K562 (cell line): Measurements from ENCODE around the gene FMN2. TPM values are rescaled to one million over a fixed set of nuclear protein-coding genes. Genes with fewer than 3 reads are reported as not detected.

ENCODE experiments used
- ATAC-seq: fragments of 200-7000 bp; cut with Tn5 transposase; 3 replicates; pipeline ENCODE4 v1.9.1; 2020; ENCODE audit warnings: moderate library complexity
- BruUV-seq: library from RNA; stranded (reverse); fragments of 400-500 nt; replicated peaks from 2 replicates; lab custom pipeline; 2021; lab: Mats Ljungman, UMichigan
- CTCF ChIA-PET: fragments of 300-600 bp; formaldehyde crosslinking; extraction: SDS; loops from one replicate; lab custom pipeline; 2021; ENCODE audit warnings: low intra/inter-chr PET ratio; lab: Yijun Ruan, JAX
- POLR2A ChIA-PET: fragments of 300-600, 350-650 bp; sonication (Branson Sonifier 250); formaldehyde crosslinking; extraction: SDS; loops from one replicate; lab custom pipeline; 2021; ENCODE audit warnings: antibody characterized with exemption, inconsistent platforms; lab: Yijun Ruan, JAX
- DNase-seq, 4 experiments: peaks; one replicate each; pipeline versions ENCODE4 v3.0.0 to v3.0.0-alpha.2; 2011 to 2018; ENCODE audit warnings: low spot score in 3 of 4, mixed read lengths in 3 of 4; ENCODE audit errors: extremely low read depth in 1 of 4
- FAIRE-seq: peaks from 2 replicates; lab custom pipeline; 2011; peaks lifted over from hg19 to GRCh38; lab: Jason Lieb, UNC
- H2AFZ ChIP-seq: 2 replicates; pipeline ENCODE4 v1.6.0; 2011; ENCODE audit warnings: low read depth, low read length, control low read depth, inconsistent platforms
- H3K27ac ChIP-seq: fragments of 200-600 bp; 3 replicates; pipeline ENCODE4 v1.8.0; 2011; ENCODE audit warnings: low read depth, mild to moderate bottlenecking, control low read depth, inconsistent platforms, low read length, moderate library complexity, mixed read lengths; ENCODE audit errors: extremely low read depth
- H3K27me3 ChIP-seq, 2 experiments: fragments of 300-600 bp in 1 of 2; 2 replicates in 1 of 2; 3 replicates in 1 of 2; pipeline versions ENCODE4 v1.6.0 to v1.8.0; 2011; ENCODE audit warnings: inconsistent platforms in 2 of 2, low read length in 2 of 2, mild to moderate bottlenecking in 1 of 2, mixed read lengths in 1 of 2, moderate library complexity in 1 of 2; ENCODE audit not compliant: control insufficient read depth in 2 of 2, insufficient read depth in 2 of 2
- H3K36me3 ChIP-seq: fragments of 300-600 bp; 3 replicates; pipeline ENCODE4 v1.8.0; 2011; ENCODE audit warnings: mild to moderate bottlenecking, low read length, inconsistent platforms; ENCODE audit not compliant: control insufficient read depth, insufficient read depth
- H3K4me1 ChIP-seq, 2 experiments: fragments of 200-600 bp in 1 of 2; replicated peaks in 1 of 2; 2 replicates in 1 of 2; 3 replicates in 1 of 2; pipeline versions ENCODE4 v1.5.1 to v1.8.0; 2011; ENCODE audit warnings: inconsistent platforms in 2 of 2, low read length in 2 of 2, mild to moderate bottlenecking in 1 of 2, mixed read lengths in 1 of 2, moderate library complexity in 1 of 2; ENCODE audit not compliant: control insufficient read depth in 2 of 2, insufficient read depth in 2 of 2
- H3K4me2 ChIP-seq: 2 replicates; pipeline ENCODE4 v1.6.1; 2011; ENCODE audit warnings: low read length, control low read depth, inconsistent platforms, mixed read lengths; ENCODE audit not compliant: insufficient read depth
- H3K4me3 ChIP-seq: fragments of 200-600 bp; sonication (generic), shearing (Covaris generic); 2 replicates; pipeline ENCODE4 v1.5.1; 2016; ENCODE audit warnings: control low read depth, inconsistent platforms
- H3K79me2 ChIP-seq: fragments of 200-600 bp; 3 replicates; pipeline ENCODE4 v1.8.0; 2011; ENCODE audit warnings: low read length, inconsistent platforms; ENCODE audit not compliant: control insufficient read depth, insufficient read depth
- H3K9ac ChIP-seq, 2 experiments: 2 replicates each; pipeline versions ENCODE4 v1.6.0 to v1.6.1; 2011; ENCODE audit warnings: low read depth in 2 of 2, low read length in 2 of 2, control low read depth in 1 of 2, inconsistent platforms in 1 of 2, mild to moderate bottlenecking in 1 of 2, mixed read lengths in 1 of 2; ENCODE audit not compliant: insufficient read depth in 1 of 2
- H3K9me1 ChIP-seq: one replicate; pipeline ENCODE4 v1.6.0; 2011; ENCODE audit warnings: inconsistent platforms, mild to moderate bottlenecking, low read length, moderate library complexity; ENCODE audit not compliant: control insufficient read depth, insufficient read depth
- H3K9me3 ChIP-seq: replicated peaks from 2 replicates; pipeline ENCODE4 v1.5.1; 2011; ENCODE audit warnings: low read depth, low read length, inconsistent platforms; ENCODE audit not compliant: control insufficient read depth, insufficient read depth
- H4K20me1 ChIP-seq: replicated peaks from 2 replicates; pipeline ENCODE4 v1.6.1; 2011; ENCODE audit warnings: low read length, inconsistent platforms, mixed read lengths; ENCODE audit not compliant: control insufficient read depth, insufficient read depth
- BDP1 ChIP-seq: IDR thresholded peaks from 3 replicates; pipeline ENCODE4 v1.6.1; 2011; ENCODE audit not compliant: insufficient read length, insufficient read depth
- HDAC1 ChIP-seq, 2 experiments: fragments of 450-650 bp; IDR thresholded peaks; 2 replicates each; pipeline ENCODE4 v1.6.1; 2016 to 2017; ENCODE audit warnings: inconsistent platforms in 1 of 2, mild to moderate bottlenecking in 1 of 2, moderate library complexity in 1 of 2
- HDAC6 ChIP-seq: IDR thresholded peaks from 2 replicates; pipeline ENCODE4 v1.6.1; 2012; ENCODE audit warnings: low read depth, mild to moderate bottlenecking, control low read depth, inconsistent platforms, low read length, moderate library complexity
- NONO ChIP-seq, 2 experiments: fragments of 200-400 bp in 1 of 2; fragments of 450-650 bp in 1 of 2; formaldehyde crosslinking in 1 of 2; IDR thresholded peaks; 2 replicates each; pipeline ENCODE4 v1.6.1; 2017; ENCODE audit warnings: low read depth in 2 of 2, mild to moderate bottlenecking in 2 of 2, moderate library complexity in 2 of 2, low read length in 1 of 2
- RAD21 ChIP-seq, 2 experiments: fragments of 250-450 bp in 1 of 2; fragments of 450-650 bp in 1 of 2; sonication (Bioruptor Pico) in 1 of 2; formaldehyde crosslinking in 1 of 2; IDR thresholded peaks in 1 of 2; conservative IDR thresholded peaks in 1 of 2; 2 replicates each; pipeline versions ENCODE4 v1.4.0 to v1.8.0; 2020 to 2022; ENCODE audit warnings: mild to moderate bottlenecking in 2 of 2, moderate library complexity in 1 of 2
- RUNX1 ChIP-seq: sonication (generic); IDR thresholded peaks from 2 replicates; pipeline ENCODE4 v1.6.1; 2016; ENCODE audit warnings: antibody characterized with exemption, low read depth
- SAFB ChIP-seq: fragments of 200-400 bp; formaldehyde crosslinking; IDR thresholded peaks from 2 replicates; pipeline ENCODE4 v1.6.1; 2017; ENCODE audit warnings: low read depth, low read length, borderline replicate concordance
- STAT5A ChIP-seq: IDR thresholded peaks from 2 replicates; pipeline ENCODE4 v1.6.1; 2012; ENCODE audit warnings: low read length, inconsistent platforms, borderline replicate concordance
- TRIM28 ChIP-seq: fragments of 450-650 bp; IDR thresholded peaks from 2 replicates; pipeline ENCODE4 v1.6.1; 2017
- YBX1 ChIP-seq: fragments of 450-650 bp; IDR thresholded peaks from 2 replicates; pipeline ENCODE4 v1.7.1; 2016; ENCODE audit warnings: mild to moderate bottlenecking
- ZFP36 ChIP-seq: fragments of 150-350 bp; IDR thresholded peaks from 2 replicates; pipeline ENCODE4 v1.6.1; 2018; ENCODE audit warnings: low read length, low read depth; ENCODE audit not compliant: partially characterized antibody
- ZNF217 ChIP-seq: sonication (generic); formaldehyde crosslinking; IDR thresholded peaks from 2 replicates; pipeline ENCODE4 v1.8.0; 2022; ENCODE audit warnings: mild to moderate bottlenecking, missing genetic modification reagents
- ZNF239 ChIP-seq: fragments of 250-450 bp; sonication (Bioruptor Pico); IDR thresholded peaks from 2 replicates; pipeline ENCODE4 v1.4.0; 2020; ENCODE audit warnings: mild to moderate bottlenecking
- WGBS: fragments of 100-300 bp; shearing (Covaris generic); methylation state at CpG from one replicate; pipeline ENCODE4 v1.1.6; 2016; ENCODE audit warnings: low coverage, mixed read lengths; ENCODE audit not compliant: insufficient coverage; ENCODE audit errors: missing lambda C conversion rate; 5-methylcytosine and 5-hydroxymethylcytosine counted together
- in situ Hi-C: fragments of 300-500 bp; cut with MboI; formaldehyde crosslinking; loops from 4 replicates; pipeline ENCODE4 v1.15.0; 2018; ENCODE audit warnings: inconsistent platforms, mixed read lengths
- intact Hi-C: fragments of 100-400 bp; cut with micrococcal nuclease; formaldehyde crosslinking; loops from 2 replicates; pipeline ENCODE4 v1.14.2; 2022
- polyA plus RNA-seq, 8 experiments: library from polyadenylated mRNA; depleted of rRNA in 4 of 8; stranded (reverse) in 5 of 8; unstranded in 3 of 8; fragments of >200 nt; fragmentation: Nextera tagmentation in 2 of 8; fragmentation: Illumina TruSeq in 1 of 8; extraction: Ambion mirVana in 2 of 8; extraction: Trizol in 1 of 8; gene quantifications; 2 replicates each; pipeline versions ENCODE4 v1.2.1 to v1.2.3, GENCODE V29; 2011 to 2014; ENCODE audit warnings: inconsistent platforms in 1 of 8, missing spikeins in 1 of 8
- total RNA-seq, 7 experiments: library from RNA; depleted of rRNA in 6 of 7; stranded (reverse); fragments of >200 nt in 6 of 7; fragmentation: Illumina TruSeq in 2 of 7; extraction: Trizol in 2 of 7; gene quantifications; 2 replicates each; pipeline versions ENCODE4 v1.2.1 to v1.2.3, GENCODE V29; 2011 to 2021; ENCODE audit warnings: low replicate concordance in 1 of 7
- TF ChIP-seq, protein P1 (sequence below): IDR thresholded peaks from 2 replicates; pipeline ENCODE4 v1.6.1; 2011; ENCODE audit warnings: borderline replicate concordance, low read depth, mild to moderate bottlenecking, moderate library complexity, low read length; ENCODE audit not compliant: insufficient read depth, poor library complexity, severe bottlenecking
- TF ChIP-seq, protein P2 (sequence below): fragments of 450-650 bp; formaldehyde crosslinking; IDR thresholded peaks from 2 replicates; pipeline ENCODE4 v1.4.0; 2022; ENCODE audit warnings: missing genetic modification characterization
- TF ChIP-seq, protein P3 (sequence below): fragments of 450-650 bp; IDR thresholded peaks from 2 replicates; pipeline ENCODE4 v1.6.1; 2014; ENCODE audit warnings: low read depth, mild to moderate bottlenecking, moderate library complexity, borderline replicate concordance
- TF ChIP-seq, protein P4 (sequence below): sonication (generic); formaldehyde crosslinking; IDR thresholded peaks from 2 replicates; pipeline ENCODE4 v1.8.0; 2023; ENCODE audit warnings: mild to moderate bottlenecking, missing genetic modification reagents

Gene FMN2
- total and polyA plus RNA-seq, 9 of the 15 experiments (the other 6 are each of a cell fraction or from before 2014, with no cell fraction given) = 0.15 to 0.45 (median 0.16) TPM; not detected in 3

DNA sequence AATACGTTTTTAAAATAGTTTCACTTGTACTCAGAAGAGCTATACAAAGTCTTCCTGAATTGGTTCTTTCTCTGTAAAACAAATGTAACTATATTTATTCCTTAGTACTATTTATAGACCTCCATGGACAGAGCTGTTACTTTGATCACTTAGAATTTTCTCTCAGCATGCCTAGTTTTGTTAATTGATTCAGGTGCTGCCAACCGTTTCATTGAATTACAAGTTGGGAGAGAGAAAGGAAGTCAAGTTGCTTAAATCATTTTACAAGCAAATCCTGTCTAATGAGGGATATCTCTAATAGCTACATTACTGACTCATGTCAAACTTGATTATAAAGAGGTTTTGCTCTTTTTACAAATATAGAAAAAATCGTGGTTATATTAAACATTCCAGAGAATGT is 241.0 kb downstream of the FMN2 start (continued):
- no peak for TF ChIP-seq RAD21 (CRISPR knock-in tag; conservative IDR thresholded peaks at IDR 0.05 in 1 of 2, IDR thresholded peaks at IDR 0.05 in 1 of 2)
- no peak for TF ChIP-seq HDAC1 (IDR thresholded peaks at IDR 0.05)
- TF ChIP-seq BDP1 = no peak
- no peak for TF ChIP-seq NONO (IDR thresholded peaks at IDR 0.05; ENCODE audit: low read depth in 2 of 2, low read length in 1 of 2)
- TF ChIP-seq YBX1 = no peak
- TF ChIP-seq ZNF239 = no peak
- no peak for TF ChIP-seq RUNX1
- TF ChIP-seq, protein P1, sequence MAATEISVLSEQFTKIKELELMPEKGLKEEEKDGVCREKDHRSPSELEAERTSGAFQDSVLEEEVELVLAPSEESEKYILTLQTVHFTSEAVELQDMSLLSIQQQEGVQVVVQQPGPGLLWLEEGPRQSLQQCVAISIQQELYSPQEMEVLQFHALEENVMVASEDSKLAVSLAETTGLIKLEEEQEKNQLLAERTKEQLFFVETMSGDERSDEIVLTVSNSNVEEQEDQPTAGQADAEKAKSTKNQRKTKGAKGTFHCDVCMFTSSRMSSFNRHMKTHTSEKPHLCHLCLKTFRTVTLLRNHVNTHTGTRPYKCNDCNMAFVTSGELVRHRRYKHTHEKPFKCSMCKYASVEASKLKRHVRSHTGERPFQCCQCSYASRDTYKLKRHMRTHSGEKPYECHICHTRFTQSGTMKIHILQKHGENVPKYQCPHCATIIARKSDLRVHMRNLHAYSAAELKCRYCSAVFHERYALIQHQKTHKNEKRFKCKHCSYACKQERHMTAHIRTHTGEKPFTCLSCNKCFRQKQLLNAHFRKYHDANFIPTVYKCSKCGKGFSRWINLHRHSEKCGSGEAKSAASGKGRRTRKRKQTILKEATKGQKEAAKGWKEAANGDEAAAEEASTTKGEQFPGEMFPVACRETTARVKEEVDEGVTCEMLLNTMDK = no peak
- TF ChIP-seq ZFP36 = no peak
- no peak for TF ChIP-seq SAFB

DNA sequence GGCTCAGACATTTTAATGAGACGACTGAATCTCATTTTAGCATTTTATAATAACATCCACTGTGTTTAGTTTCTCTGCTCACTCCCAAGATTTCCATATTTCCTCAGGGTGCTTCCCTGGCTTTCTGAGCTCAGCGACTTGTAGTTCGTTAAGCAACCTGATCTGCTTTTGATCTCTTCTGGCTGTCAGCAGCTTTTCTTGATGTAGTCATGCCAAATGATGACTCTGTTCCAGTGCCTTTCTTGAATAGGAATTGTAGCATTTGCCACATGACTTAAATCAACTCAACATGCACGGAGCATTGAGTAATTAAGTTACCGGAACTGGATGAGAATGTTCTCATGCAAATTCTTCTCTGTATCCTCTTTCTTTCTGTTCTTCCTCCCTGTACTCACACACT is 246.1 kb downstream of the FMN2 start:
- Histone ChIP-seq H4K20me1 (no peaks in the 10 kb centered on the region), H3K4me1 (no peaks in the 10 kb centered on the region), H3K27me3 (no peaks in the 10 kb centered on the region), H3K9me1 (no peaks in the 10 kb centered on the region), H2AFZ (no peak overlapping the region), H3K9me3 (no peaks in the 10 kb centered on the region; the same call in 1 of the 2 replicates), H3K4me3 (no peak overlapping the region), H3K36me3 (no peaks in the 10 kb centered on the region), H3K4me2 (no peak overlapping the region), H3K9ac (no peak overlapping the region), H3K27ac (no peak overlapping the region), H3K79me2 (no peaks in the 10 kb centered on the region)
- ATAC-seq (no peak), DNase-seq (no peak), FAIRE-seq (no peak)
- intact Hi-C loops (no loop called here), in situ Hi-C loops (no loop called here)
- ChIA-PET CTCF (no interaction called here), POLR2A (no interaction called here)
- BruUV-seq = no TSS peak
- 2% methylated on average over 5 of the region's 5 CpGs for WGBS
- TF ChIP-seq HDAC6 (no peak), TRIM28 (no peak), ZNF217 (CRISPR knock-in tag) (no peak), STAT5A (no peak)
- TF ChIP-seq, protein P2, sequence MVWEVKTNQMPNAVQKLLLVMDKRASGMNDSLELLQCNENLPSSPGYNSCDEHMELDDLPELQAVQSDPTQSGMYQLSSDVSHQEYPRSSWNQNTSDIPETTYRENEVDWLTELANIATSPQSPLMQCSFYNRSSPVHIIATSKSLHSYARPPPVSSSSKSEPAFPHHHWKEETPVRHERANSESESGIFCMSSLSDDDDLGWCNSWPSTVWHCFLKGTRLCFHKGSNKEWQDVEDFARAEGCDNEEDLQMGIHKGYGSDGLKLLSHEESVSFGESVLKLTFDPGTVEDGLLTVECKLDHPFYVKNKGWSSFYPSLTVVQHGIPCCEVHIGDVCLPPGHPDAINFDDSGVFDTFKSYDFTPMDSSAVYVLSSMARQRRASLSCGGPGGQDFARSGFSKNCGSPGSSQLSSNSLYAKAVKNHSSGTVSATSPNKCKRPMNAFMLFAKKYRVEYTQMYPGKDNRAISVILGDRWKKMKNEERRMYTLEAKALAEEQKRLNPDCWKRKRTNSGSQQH (CRISPR knock-in tag) = no peak
- TF ChIP-seq, protein P3, sequence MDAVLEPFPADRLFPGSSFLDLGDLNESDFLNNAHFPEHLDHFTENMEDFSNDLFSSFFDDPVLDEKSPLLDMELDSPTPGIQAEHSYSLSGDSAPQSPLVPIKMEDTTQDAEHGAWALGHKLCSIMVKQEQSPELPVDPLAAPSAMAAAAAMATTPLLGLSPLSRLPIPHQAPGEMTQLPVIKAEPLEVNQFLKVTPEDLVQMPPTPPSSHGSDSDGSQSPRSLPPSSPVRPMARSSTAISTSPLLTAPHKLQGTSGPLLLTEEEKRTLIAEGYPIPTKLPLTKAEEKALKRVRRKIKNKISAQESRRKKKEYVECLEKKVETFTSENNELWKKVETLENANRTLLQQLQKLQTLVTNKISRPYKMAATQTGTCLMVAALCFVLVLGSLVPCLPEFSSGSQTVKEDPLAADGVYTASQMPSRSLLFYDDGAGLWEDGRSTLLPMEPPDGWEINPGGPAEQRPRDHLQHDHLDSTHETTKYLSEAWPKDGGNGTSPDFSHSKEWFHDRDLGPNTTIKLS = no peak
- TF ChIP-seq, protein P4, sequence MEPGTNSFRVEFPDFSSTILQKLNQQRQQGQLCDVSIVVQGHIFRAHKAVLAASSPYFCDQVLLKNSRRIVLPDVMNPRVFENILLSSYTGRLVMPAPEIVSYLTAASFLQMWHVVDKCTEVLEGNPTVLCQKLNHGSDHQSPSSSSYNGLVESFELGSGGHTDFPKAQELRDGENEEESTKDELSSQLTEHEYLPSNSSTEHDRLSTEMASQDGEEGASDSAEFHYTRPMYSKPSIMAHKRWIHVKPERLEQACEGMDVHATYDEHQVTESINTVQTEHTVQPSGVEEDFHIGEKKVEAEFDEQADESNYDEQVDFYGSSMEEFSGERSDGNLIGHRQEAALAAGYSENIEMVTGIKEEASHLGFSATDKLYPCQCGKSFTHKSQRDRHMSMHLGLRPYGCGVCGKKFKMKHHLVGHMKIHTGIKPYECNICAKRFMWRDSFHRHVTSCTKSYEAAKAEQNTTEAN (CRISPR knock-in tag) = no peak
